ENCODE data around the gene WDR45B.

The WDR45B gene

DNA sequence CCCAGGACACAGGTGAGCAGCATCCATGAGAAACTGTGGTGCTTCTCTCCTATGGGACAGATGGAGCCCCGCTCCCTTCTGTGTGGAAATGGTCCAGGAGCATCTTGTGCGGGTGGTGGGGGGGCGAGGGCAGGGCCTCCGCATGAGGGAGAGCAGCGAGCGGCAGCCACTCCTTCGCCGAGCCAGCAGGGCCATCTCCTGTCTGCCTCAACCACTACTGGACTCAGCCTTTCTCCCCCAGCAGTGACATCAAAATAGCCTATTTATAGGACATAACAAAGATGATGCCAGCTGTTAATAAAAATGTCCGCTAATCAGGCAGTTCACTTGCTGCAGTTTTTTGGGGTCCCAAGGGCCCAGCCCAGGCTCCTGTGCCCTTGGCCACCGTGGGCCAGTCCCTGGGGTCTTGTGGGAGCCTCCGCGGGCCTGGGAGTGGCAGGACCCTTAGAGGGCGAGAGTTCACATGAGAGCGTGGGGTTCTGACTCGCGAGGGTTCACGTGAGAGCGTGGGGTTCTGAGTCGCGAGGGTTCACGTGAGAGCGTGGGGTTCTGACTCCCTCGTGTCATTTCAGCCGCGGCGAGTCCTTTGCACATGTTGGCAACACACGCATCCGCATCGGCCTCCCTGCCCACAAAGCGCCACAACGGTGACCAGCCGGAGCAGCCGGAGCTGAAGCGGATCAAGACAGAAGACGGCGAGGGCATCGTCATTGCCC is 47.4 kb downstream of the WDR45B start:
- H3K4me3 ChIP-seq, result no peak overlapping the region
- no peak overlapping the region for H3K27ac ChIP-seq
- intact Hi-C loops (cut with DNase I; ENCODE audit: low total_unique reads), result no loop called here
- H3K36me3 ChIP-seq, result peaks cover 61 to 94% (median 75%) of the 10 kb centered on the region in 3 donors
- no peak for DNase-seq
- H3K27me3 ChIP-seq, result no peaks in the 10 kb centered on the region
- H3K4me1 ChIP-seq, result no peaks in the 10 kb centered on the region
- TF ChIP-seq, protein P1, sequence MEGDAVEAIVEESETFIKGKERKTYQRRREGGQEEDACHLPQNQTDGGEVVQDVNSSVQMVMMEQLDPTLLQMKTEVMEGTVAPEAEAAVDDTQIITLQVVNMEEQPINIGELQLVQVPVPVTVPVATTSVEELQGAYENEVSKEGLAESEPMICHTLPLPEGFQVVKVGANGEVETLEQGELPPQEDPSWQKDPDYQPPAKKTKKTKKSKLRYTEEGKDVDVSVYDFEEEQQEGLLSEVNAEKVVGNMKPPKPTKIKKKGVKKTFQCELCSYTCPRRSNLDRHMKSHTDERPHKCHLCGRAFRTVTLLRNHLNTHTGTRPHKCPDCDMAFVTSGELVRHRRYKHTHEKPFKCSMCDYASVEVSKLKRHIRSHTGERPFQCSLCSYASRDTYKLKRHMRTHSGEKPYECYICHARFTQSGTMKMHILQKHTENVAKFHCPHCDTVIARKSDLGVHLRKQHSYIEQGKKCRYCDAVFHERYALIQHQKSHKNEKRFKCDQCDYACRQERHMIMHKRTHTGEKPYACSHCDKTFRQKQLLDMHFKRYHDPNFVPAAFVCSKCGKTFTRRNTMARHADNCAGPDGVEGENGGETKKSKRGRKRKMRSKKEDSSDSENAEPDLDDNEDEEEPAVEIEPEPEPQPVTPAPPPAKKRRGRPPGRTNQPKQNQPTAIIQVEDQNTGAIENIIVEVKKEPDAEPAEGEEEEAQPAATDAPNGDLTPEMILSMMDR (IDR thresholded peaks at IDR 0.05), result no peak
- H3K9me3 ChIP-seq, result no peaks in the 10 kb centered on the region

DNA sequence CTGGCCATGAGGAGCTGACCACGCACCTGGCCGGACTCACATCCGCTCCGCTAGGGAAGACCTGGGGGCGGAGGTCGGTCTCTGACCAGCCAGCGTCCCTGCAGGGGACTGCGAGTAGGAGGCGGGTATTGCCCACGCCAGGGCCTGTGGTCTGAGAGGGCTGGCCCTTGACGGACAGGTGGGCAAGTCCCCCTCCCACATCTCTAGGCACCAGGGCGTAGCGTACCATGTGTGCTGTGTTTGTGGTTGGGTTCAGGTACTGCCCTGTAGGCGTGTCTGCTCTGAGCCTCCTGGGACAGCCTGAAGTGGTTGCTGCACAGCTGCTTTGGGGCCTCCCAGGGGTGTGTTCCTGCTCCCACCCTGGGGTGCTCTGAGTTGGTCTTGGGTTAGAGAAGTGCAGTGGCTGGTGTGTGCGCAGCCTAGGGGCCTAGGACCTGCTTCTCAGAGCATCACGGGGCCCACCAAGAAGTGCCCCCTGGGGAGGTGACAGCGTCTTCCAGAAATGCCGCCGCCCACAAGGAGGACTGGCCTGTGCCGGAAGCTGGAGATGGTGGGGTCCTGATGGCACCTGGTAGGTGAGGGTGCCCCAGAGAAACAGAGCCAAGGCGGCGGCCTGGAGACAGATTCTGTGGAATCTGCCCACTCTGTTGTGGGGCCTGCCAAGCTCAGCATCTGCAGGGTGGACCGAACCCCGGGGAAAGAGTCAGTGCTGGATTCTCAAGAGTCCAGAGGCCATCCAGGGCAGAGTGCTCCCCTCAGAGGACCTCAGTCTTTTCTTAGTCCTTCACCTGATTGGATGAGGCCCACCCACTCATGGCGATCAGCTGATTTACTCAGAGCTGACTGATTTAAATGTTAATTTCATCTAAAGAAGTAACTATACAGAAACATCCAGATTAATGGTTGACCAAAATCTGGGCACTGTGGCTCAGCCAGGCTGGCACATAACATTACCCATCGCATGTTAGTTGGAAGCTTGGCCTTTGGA is 48.3 kb downstream of the WDR45B start:
- H3K27ac ChIP-seq, result no peak overlapping the region
- TF ChIP-seq, protein P1 (IDR thresholded peaks at IDR 0.05), result no peak
- H3K27me3 ChIP-seq, result no peaks in the 10 kb centered on the region
- no peak for DNase-seq
- H3K9me3 ChIP-seq, result no peaks in the 10 kb centered on the region
- H3K4me1 ChIP-seq, result peaks cover 0 to 5% (median under 1%) of the 10 kb centered on the region in 4 donors
- no peak overlapping the region for H3K4me3 ChIP-seq
- intact Hi-C loops (cut with DNase I; ENCODE audit: low total_unique reads), result loop anchor here (10.0 kb wide), 1 partner anchor 95 kb away; the partner anchor contains the start of gene RAB40B
- H3K36me3 ChIP-seq, result peaks cover 56 to 94% (median 71%) of the 10 kb centered on the region in 3 donors

DNA sequence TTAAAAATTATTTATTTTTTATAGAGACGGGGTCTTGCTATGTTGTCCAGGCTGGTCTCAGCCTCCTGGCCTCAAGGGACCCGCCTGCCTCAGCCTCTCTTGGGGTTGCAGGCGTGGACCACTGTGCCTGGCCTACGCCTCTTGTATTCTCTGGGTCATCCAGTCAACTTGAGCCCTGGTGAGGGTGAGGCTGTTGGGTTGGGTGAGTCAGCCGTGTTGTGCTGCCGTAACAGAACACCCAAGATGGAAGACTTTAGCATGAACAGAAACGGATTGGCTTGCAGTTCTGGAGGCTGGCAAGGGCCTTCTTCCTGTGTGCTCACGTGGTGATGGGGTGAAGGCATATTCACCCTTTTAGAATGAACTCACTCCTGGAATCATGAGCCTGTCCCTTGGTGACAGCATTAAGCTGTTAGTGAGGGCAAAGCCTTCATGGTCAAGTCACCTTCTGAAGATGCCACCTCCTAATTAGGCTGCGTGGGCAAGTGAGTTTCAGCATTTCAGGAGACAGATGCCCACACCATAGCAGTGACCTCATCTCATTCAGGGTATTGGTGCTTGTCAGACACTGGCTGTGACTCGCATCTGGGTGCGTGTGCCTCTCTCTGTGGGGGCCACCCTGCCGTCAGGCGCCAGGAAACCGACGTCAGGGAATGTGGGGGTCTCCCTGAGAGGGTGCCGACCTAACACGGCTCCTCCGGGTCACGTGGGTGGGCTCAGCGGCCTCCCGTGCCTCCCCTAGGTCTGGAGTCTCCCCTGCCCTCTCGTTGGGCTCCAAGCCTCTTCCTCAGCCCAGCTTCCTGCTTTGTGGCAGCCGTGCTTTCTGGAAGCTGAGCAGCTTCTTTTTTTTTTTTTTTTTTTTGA is 49.8 kb downstream of the WDR45B start:
- TF ChIP-seq, protein P1 (IDR thresholded peaks at IDR 0.05), result no peak
- no peak overlapping the region for H3K27ac ChIP-seq
- DNase-seq, result no peak
- H3K9me3 ChIP-seq, result no peaks in the 10 kb centered on the region
- peaks cover 0 to 18% (median 11%) of the 10 kb centered on the region in 4 donors for H3K4me1 ChIP-seq
- H3K36me3 ChIP-seq, result peaks cover 44 to 80% (median 57%) of the 10 kb centered on the region in 3 donors
- H3K27me3 ChIP-seq, result no peaks in the 10 kb centered on the region
- intact Hi-C loops (cut with DNase I; ENCODE audit: low total_unique reads), result loop anchor here (10.0 kb wide), 1 partner anchor 96 kb away; the partner anchor contains the start of gene RAB40B
- H3K4me3 ChIP-seq, result no peak overlapping the region

GRCh38 chr17:82596837-82597672 is 51.2 kb downstream of the WDR45B start:
- Histone ChIP-seq H3K4me1 (peaks cover 0 to 30% (median 21%) of the 10 kb centered on the region in 4 donors), H3K27me3 (no peaks in the 10 kb centered on the region), H3K36me3 (peaks cover 32 to 66% (median 42%) of the 10 kb centered on the region in 3 donors), H3K9me3 (no peaks in the 10 kb centered on the region), H3K27ac (no peak overlapping the region), H3K4me3 (no peak overlapping the region)
- DNase-seq, result no peak
- intact Hi-C loops (cut with DNase I; ENCODE audit: low total_unique reads), result loop anchor here (10.0 kb wide), 1 partner anchor 98 kb away; the partner anchor contains the start of gene RAB40B
- TF ChIP-seq, protein P1 (IDR thresholded peaks at IDR 0.05), result no peak
